ENCODE results near the gene FOXN4. TPM values are rescaled to one million over a fixed set of nuclear protein-coding genes. Genes with fewer than 3 reads are reported as not detected.

FOXN4 gene
- polyA plus RNA-seq, 12 donors: 0.05 to 0.34 (median 0.13) TPM; not detected in 4

Other genes with a start within 250 kb of the FOXN4 start
- gene ALKBH2, start 215.8 kb downstream of the FOXN4 start, polyA plus RNA-seq (ENCODE audit: insufficient read length in 12 of 12): 10 to 100 TPM in 11 of 12 donors, not detected in 1; 18.5 to 28.8 (median 20.3) TPM
- gene UNG, start 211.7 kb downstream of the FOXN4 start, polyA plus RNA-seq (ENCODE audit: insufficient read length in 12 of 12): 10 to 100 TPM in 11 of 12 donors, not detected in 1; 24.5 to 40.1 (median 25.7) TPM
- 10 to 100 TPM in 3 of 12 donors, 1 to 10 TPM in 8, not detected in 1; 2.1 to 13.2 (median 8.0) TPM for gene ACACB, start 192.7 kb downstream of the FOXN4 start, polyA plus RNA-seq (ENCODE audit: insufficient read length in 12 of 12)
- 1 to 10 TPM in 1 of 12 donors, under 1 TPM in 8, not detected in 3; 0.09 to 1.2 (median 0.28) TPM for gene MYO1H, start 38.6 kb upstream of the FOXN4 start, polyA plus RNA-seq (ENCODE audit: insufficient read length in 12 of 12)
- 10 to 100 TPM in 11 of 12 donors, not detected in 1; 26.9 to 53.1 (median 32.3) TPM for gene KCTD10, start 168.0 kb upstream of the FOXN4 start, polyA plus RNA-seq (ENCODE audit: insufficient read length in 12 of 12)
- 10 to 100 TPM in 11 of 12 donors, not detected in 1; 17.5 to 30.0 (median 24.9) TPM for gene UBE3B, start 168.3 kb upstream of the FOXN4 start, polyA plus RNA-seq (ENCODE audit: insufficient read length in 12 of 12)

All from muscle of arm (tissue), 12 donors.